Lung (tissue), 12 donors: ENCODE results near the gene AFG1L. TPM values are rescaled to one million over a fixed set of nuclear protein-coding genes. Genes with fewer than 3 reads are reported as not detected.
"Not testable (repeated sequence)": the region's sequence is repeated elsewhere in the genome, so short reads cannot be mapped to it uniquely, and the experiment has no call there.

Experiments used
- ATAC-seq: fragments of 200-7000 bp; cut with Tn5 transposase; one replicate; pipeline ENCODE4 v1.9.1; 2020; ENCODE audit warnings: moderate number of reproducible peaks; ENCODE audit not compliant: insufficient read depth, low FRiP score
- DNase-seq, 3 donors: peaks; one replicate each; pipeline ENCODE4 v3.0.0-alpha.2; 2013 to 2017
- H3K27ac ChIP-seq, 2 donors: one replicate each; pipeline ENCODE4 v1.5.1; 2013; ENCODE audit warnings: mild to moderate bottlenecking in 2 of 2, moderate library complexity in 2 of 2, control low read depth in 1 of 2, inconsistent platforms in 1 of 2, low read depth in 1 of 2, low read length in 1 of 2
- H3K27me3 ChIP-seq, 3 donors: one replicate each; pipeline ENCODE4 v1.5.1; 2013; ENCODE audit warnings: low read length in 2 of 3; ENCODE audit not compliant: control insufficient read depth in 3 of 3, insufficient read depth in 3 of 3
- H3K36me3 ChIP-seq, 4 donors: one replicate each; pipeline ENCODE4 v1.5.1; 2013; ENCODE audit warnings: low read length in 4 of 4, mild to moderate bottlenecking in 1 of 4, moderate library complexity in 1 of 4; ENCODE audit not compliant: control insufficient read depth in 4 of 4, insufficient read depth in 4 of 4
- H3K4me1 ChIP-seq, 5 donors: one replicate each; pipeline ENCODE4 v1.5.1; 2013; ENCODE audit warnings: low read length in 5 of 5, mild to moderate bottlenecking in 2 of 5, moderate library complexity in 1 of 5; ENCODE audit not compliant: control insufficient read depth in 5 of 5, insufficient read depth in 5 of 5
- H3K4me3 ChIP-seq: one replicate; pipeline ENCODE4 v1.5.1; 2013; ENCODE audit warnings: mild to moderate bottlenecking, control low read depth, moderate library complexity
- H3K9ac ChIP-seq, 2 donors: one replicate each; pipeline ENCODE4 v1.5.1; 2013; ENCODE audit warnings: low read length in 2 of 2, control low read depth in 1 of 2; ENCODE audit not compliant: insufficient read depth in 1 of 2
- H3K9me3 ChIP-seq, 4 donors: one replicate each; pipeline ENCODE4 v1.5.1; 2013; ENCODE audit warnings: low read length in 3 of 4, mild to moderate bottlenecking in 1 of 4, moderate library complexity in 1 of 4; ENCODE audit not compliant: control insufficient read depth in 4 of 4, insufficient read depth in 3 of 4
- WGBS, 2 donors: extraction: QIAGEN DNeasy Blood & Tissue Kit; methylation state at CpG; one replicate each; pipeline ENCODE4 v1.1.7; 2013; 5-methylcytosine and 5-hydroxymethylcytosine counted together
- polyA plus RNA-seq, 2 donors: library from polyadenylated mRNA; stranded (reverse); fragments of 200-250 nt; gene quantifications; one replicate each; pipeline ENCODE4 v1.2.1, GENCODE V29; 2013
- total RNA-seq, 2 donors: library from RNA; depleted of rRNA in 1 of 2; stranded (reverse); fragments of >200 nt in 1 of 2; gene quantifications; one replicate each; pipeline ENCODE4 v1.2.1, GENCODE V29; 2014 to 2021
- TF ChIP-seq, protein P1 (sequence below): IDR thresholded peaks from 2 replicates; pipeline ENCODE4 v1.5.1; 2012; ENCODE audit warnings: mild to moderate bottlenecking; ENCODE audit errors: control extremely low read depth, extremely low read depth
- donor health status: control.
- donor health status: control.
- donor health status: Bipolar disorder and iron deficiency.
- donor health status: healthy.
- donor health status: DM: yes; HTN: yes; CAD: no.

The AFG1L gene
- total and polyA plus RNA-seq, 4 donors, result 2.0 to 9.5 (median 5.5) TPM

- 0% methylated on average over 77 to 83 of the region's 83 CpGs for WGBS, 2 donors
- Histone ChIP-seq H3K4me1 (peaks cover 0 to 9% (median 7%) of the 10 kb centered on the region in 5 donors), H3K4me3 (peak within 1 kb of the TSS; percentile 94), H3K36me3 (peaks cover 0 to 7% (median under 1%) of the 10 kb centered on the region in 4 donors), H3K9ac (peak within 1 kb of the TSS; percentile 94 to 98), H3K27me3 (no peaks in the 10 kb centered on the region), H3K9me3 (no peaks in the 10 kb centered on the region), H3K27ac (peak within 1 kb of the TSS; percentile 90 to 98)
- TF ChIP-seq, protein P1, sequence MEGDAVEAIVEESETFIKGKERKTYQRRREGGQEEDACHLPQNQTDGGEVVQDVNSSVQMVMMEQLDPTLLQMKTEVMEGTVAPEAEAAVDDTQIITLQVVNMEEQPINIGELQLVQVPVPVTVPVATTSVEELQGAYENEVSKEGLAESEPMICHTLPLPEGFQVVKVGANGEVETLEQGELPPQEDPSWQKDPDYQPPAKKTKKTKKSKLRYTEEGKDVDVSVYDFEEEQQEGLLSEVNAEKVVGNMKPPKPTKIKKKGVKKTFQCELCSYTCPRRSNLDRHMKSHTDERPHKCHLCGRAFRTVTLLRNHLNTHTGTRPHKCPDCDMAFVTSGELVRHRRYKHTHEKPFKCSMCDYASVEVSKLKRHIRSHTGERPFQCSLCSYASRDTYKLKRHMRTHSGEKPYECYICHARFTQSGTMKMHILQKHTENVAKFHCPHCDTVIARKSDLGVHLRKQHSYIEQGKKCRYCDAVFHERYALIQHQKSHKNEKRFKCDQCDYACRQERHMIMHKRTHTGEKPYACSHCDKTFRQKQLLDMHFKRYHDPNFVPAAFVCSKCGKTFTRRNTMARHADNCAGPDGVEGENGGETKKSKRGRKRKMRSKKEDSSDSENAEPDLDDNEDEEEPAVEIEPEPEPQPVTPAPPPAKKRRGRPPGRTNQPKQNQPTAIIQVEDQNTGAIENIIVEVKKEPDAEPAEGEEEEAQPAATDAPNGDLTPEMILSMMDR, result no peak
- ATAC-seq (peak; percentile 96), DNase-seq (peak; percentile 97 to 99 (median 97))
These were observed 33.9 kb upstream of the AFG1L start, which contains the start of gene SNX3 for GRCh38 chr6:108260809-108261569. Gene SNX3, minus strand, starts transcription at chr6:108261040. Its CDS starts 119 bp downstream, at chr6:108260921.

DNA sequence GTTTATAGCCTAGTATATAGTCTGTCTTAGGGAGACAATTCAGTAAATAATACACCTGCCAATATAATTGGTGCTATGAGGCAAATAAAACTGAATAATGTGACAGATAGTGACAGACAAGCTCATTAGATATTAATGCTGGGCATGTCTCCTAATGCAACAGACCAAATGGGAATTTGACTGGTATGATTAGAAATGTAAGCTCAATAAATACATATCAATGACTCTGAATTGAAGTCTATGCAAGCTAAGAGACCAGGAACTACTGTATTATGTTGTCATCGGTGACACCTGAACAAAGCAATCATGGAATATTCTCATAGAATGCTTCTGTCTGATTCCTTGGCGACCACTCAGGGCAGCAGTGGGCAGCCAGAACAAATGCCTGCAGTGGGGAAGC, 31.5 kb upstream of the AFG1L start:
- 94 to 97% methylated on average over 2 of the region's 2 CpGs for WGBS, 2 donors
- H3K9ac ChIP-seq, result no peak overlapping the region
- ATAC-seq, result no peak
- H3K27me3 ChIP-seq, result no peaks in the 10 kb centered on the region
- H3K36me3 ChIP-seq, result peaks cover 0 to 7% (median 0%) of the 10 kb centered on the region in 4 donors
- H3K9me3 ChIP-seq, result no peaks in the 10 kb centered on the region
- no peak overlapping the region for H3K27ac ChIP-seq
- H3K4me3 ChIP-seq, result no peak overlapping the region
- TF ChIP-seq, protein P1, result no peak
- DNase-seq, result no peak
- H3K4me1 ChIP-seq, result peaks cover 0 to 8% (median 4%) of the 10 kb centered on the region in 5 donors

- H3K27me3 ChIP-seq, result no peaks in the 10 kb centered on the region
- DNase-seq, result no peak
- no peak overlapping the region for H3K27ac ChIP-seq
- no peaks in the 10 kb centered on the region for H3K36me3 ChIP-seq
- WGBS, 2 donors, result 92% methylated on average over 3 of the region's 3 CpGs
- no peak overlapping the region for H3K9ac ChIP-seq
- no peaks in the 10 kb centered on the region for H3K4me1 ChIP-seq
- H3K9me3 ChIP-seq, result no peaks in the 10 kb centered on the region
- TF ChIP-seq, protein P1, result no peak
- no peak for ATAC-seq
- no peak overlapping the region for H3K4me3 ChIP-seq
These were observed 26.0 kb upstream of the AFG1L start for GRCh38 chr6:108268845-108269244.

DNA sequence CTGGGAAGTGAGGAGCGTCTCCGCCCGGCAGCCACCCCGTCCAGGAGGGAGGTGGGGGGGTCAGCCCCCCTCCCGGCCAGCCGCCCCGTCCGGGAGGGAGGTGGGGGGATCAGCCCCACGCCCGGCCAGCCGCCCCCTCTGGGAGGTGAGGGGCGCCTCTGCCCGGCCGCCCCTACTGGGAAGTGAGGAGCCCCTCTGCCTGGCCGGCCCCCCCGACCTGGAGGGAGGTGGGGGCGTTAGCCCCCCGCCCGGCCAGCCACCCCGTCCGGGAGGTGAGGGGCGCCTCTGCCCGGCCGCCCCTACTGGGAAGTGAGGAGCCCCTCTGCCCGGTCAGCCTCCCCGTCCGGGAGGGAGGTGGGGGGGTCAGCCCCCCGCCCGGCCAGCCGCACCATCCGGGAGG, 24.9 kb upstream of the AFG1L start:
- H3K36me3 ChIP-seq, H3K9me3 ChIP-seq: not testable (repeated sequence)
- 92 to 97% methylated on average over 18 to 29 of the region's 31 CpGs for WGBS, 2 donors

More for the DNA sequence above, 24.9 kb upstream of the AFG1L start:
- H3K27me3 ChIP-seq, H3K4me3 ChIP-seq, H3K9ac ChIP-seq, H3K27ac ChIP-seq, DNase-seq, H3K4me1 ChIP-seq, ATAC-seq: not testable (repeated sequence)
